ENCODE measurements around the gene KRTAP5-3.
"Not testable (repeated sequence)": the region's sequence is repeated elsewhere in the genome, so short reads cannot be mapped to it uniquely, and the experiment has no call there.

KRTAP5-3 gene

DNA sequence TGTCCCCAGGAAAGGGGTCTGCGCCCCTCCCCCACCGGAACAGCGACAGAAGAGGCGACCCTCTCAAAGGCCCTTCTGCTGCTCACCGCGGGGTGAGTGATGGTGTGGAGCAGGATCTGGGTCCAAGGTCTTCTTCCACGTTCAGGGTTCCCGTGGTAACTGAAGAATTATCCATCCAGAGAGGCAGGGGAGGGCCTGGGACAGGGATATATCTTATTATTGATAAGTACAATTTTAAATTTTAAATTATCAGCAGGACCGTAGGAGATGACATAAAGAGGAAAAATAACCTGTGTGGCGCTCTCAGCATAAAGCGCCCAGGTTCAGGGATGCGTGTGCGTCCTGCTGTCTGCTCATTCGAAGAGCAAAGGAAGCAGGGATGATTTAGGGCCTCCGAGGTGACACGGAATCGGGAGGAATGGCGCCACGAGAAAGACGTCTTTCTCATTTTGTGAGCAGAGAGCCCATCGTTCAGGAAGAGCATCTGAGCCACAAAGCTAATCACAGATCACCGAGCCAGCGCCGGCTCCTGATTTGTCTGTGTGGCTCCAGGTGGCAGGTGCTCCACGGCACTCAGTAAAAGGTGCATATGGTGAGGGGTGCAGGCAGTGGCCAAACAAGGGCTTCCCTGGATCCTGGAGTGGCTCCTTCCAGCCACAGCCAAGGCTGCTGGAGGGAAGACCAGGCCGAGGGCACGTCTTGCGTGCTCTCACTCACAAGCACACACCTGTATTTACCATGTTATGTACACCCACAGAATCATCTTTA is 40.6 kb upstream of the KRTAP5-3 start:
- no peak overlapping the region for H3K4me3 Mint-ChIP-seq
- H3K9me3 Mint-ChIP-seq, result no peaks in the 10 kb centered on the region
- DNase-seq (ENCODE audit: low spot score), result no peak
- H3K36me3 Mint-ChIP-seq (ENCODE audit: low read depth), result no peaks in the 10 kb centered on the region
- H3K27me3 Mint-ChIP-seq (ENCODE audit: low read depth), result peaks cover 2% of the 10 kb centered on the region
- H3K4me1 Mint-ChIP-seq (ENCODE audit: low read depth), result no peaks in the 10 kb centered on the region
- H3K27ac Mint-ChIP-seq, result no peak overlapping the region

- H3K4me1 Mint-ChIP-seq (ENCODE audit: low read depth), result no peaks in the 10 kb centered on the region
- DNase-seq (ENCODE audit: low spot score), result no peak
Measured at GRCh38 chr11:1647901-1648652, 39.8 kb upstream of the KRTAP5-3 start.

GRCh38 chr11:1646540-1646939 is 38.3 kb upstream of the KRTAP5-3 start:
- H3K36me3 Mint-ChIP-seq (ENCODE audit: low read depth); H3K27ac Mint-ChIP-seq; H3K4me3 Mint-ChIP-seq; H3K4me1 Mint-ChIP-seq (ENCODE audit: low read depth); H3K9me3 Mint-ChIP-seq; H3K27me3 Mint-ChIP-seq (ENCODE audit: low read depth); DNase-seq (ENCODE audit: low spot score): not testable (repeated sequence)

More at GRCh38 chr11:1647901-1648652, 39.8 kb upstream of the KRTAP5-3 start:
- Mint-ChIP-seq H3K9me3 (no peaks in the 10 kb centered on the region), H3K4me3 (no peak overlapping the region), H3K27me3 (ENCODE audit: low read depth) (peaks cover 2% of the 10 kb centered on the region), H3K27ac (no peak overlapping the region), H3K36me3 (ENCODE audit: low read depth) (no peaks in the 10 kb centered on the region)

GRCh38 chr11:1645357-1645821 is 37.1 kb upstream of the KRTAP5-3 start:
- Mint-ChIP-seq H3K27ac (no peak overlapping the region), H3K4me3 (no peak overlapping the region), H3K4me1 (ENCODE audit: low read depth) (no peaks in the 10 kb centered on the region), H3K36me3 (ENCODE audit: low read depth) (no peaks in the 10 kb centered on the region), H3K27me3 (ENCODE audit: low read depth) (no peaks in the 10 kb centered on the region), H3K9me3 (no peaks in the 10 kb centered on the region)
- no peak for DNase-seq (ENCODE audit: low spot score)

- H3K9me3 Mint-ChIP-seq, result no peaks in the 10 kb centered on the region
- H3K36me3 Mint-ChIP-seq (ENCODE audit: low read depth), result no peaks in the 10 kb centered on the region
- no peak for DNase-seq (ENCODE audit: low spot score)
- no peak overlapping the region for H3K27ac Mint-ChIP-seq
- no peaks in the 10 kb centered on the region for H3K4me1 Mint-ChIP-seq (ENCODE audit: low read depth)
- no peak overlapping the region for H3K4me3 Mint-ChIP-seq
- H3K27me3 Mint-ChIP-seq (ENCODE audit: low read depth), result peaks cover 3% of the 10 kb centered on the region
Measured at GRCh38 chr11:1644601-1645356, 36.5 kb upstream of the KRTAP5-3 start.

DNA sequence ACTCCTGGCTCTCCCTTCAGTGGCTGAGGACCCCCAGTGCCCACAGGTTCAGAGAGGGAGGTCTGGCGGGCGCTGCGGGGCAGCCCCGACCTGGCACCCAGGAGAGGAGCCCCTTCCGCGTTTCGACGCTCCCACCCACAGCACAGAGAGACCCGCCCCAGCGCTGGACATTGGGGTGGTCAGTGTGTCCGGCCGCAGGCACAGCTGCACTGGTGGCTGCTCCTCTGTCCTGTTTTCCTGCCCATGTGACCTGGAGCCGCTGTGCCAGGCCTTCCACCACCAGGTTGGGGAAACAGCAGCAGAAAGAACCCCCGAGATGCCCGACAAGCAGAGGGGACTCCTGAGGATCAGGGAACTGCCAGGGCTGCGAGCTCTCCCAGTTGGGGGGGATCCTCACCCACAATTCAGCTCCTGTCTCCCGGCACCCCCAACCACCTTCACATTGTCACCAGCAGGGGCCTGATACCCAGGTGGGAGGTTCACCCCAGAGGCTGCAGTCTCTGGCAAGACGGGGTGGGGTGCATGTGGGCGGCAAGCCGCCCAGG is 35.0 kb upstream of the KRTAP5-3 start:
- peaks cover 3% of the 10 kb centered on the region for H3K27me3 Mint-ChIP-seq (ENCODE audit: low read depth)

GRCh38 chr11:1642288-1643145 is 34.3 kb upstream of the KRTAP5-3 start:
- Mint-ChIP-seq H3K27ac (no peak overlapping the region), H3K9me3 (no peaks in the 10 kb centered on the region), H3K4me1 (ENCODE audit: low read depth) (no peaks in the 10 kb centered on the region), H3K27me3 (ENCODE audit: low read depth) (peaks cover 3% of the 10 kb centered on the region), H3K36me3 (ENCODE audit: low read depth) (no peaks in the 10 kb centered on the region), H3K4me3 (no peak overlapping the region)
- DNase-seq (ENCODE audit: low spot score), result no peak

More for the DNA sequence above, 35.0 kb upstream of the KRTAP5-3 start:
- Mint-ChIP-seq H3K9me3 (no peaks in the 10 kb centered on the region), H3K27ac (no peak overlapping the region), H3K4me3 (no peak overlapping the region), H3K4me1 (ENCODE audit: low read depth) (no peaks in the 10 kb centered on the region), H3K36me3 (ENCODE audit: low read depth) (no peaks in the 10 kb centered on the region)
- DNase-seq (ENCODE audit: low spot score), result no peak

DNA sequence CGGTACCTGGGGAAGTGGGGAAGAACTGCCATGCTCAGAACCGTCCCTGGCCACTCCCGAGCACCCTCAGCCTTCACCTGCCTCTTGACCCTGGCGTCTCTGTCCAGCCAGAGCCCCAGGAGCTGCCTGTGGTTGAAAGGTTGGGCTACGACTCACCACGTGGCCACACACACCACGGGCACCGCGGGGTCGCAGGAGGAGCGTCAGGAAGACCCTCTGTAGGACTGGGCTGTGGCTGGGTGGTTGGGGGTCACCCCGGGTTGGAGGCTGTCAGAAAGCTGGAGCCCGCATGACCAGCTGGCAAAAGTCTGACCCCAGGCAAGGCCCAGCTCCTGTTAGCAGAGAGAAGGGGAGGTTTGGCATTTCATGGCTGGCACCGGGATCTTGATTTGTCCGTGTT is 32.8 kb upstream of the KRTAP5-3 start:
- Mint-ChIP-seq H3K27me3 (ENCODE audit: low read depth) (peaks cover 3% of the 10 kb centered on the region), H3K36me3 (ENCODE audit: low read depth) (no peaks in the 10 kb centered on the region), H3K4me1 (ENCODE audit: low read depth) (no peaks in the 10 kb centered on the region), H3K4me3 (no peak overlapping the region), H3K9me3 (no peaks in the 10 kb centered on the region), H3K27ac (no peak overlapping the region)
- DNase-seq (ENCODE audit: low spot score), result no peak

GRCh38 chr11:1640076-1640946 is 32.0 kb upstream of the KRTAP5-3 start:
- Mint-ChIP-seq H3K4me3 (no peak overlapping the region), H3K36me3 (ENCODE audit: low read depth) (no peaks in the 10 kb centered on the region), H3K4me1 (ENCODE audit: low read depth) (no peaks in the 10 kb centered on the region), H3K27me3 (ENCODE audit: low read depth) (peaks cover 3% of the 10 kb centered on the region), H3K9me3 (no peaks in the 10 kb centered on the region), H3K27ac (no peak overlapping the region)
- DNase-seq (ENCODE audit: low spot score), result no peak

GRCh38 chr11:1639666-1640065 is 31.4 kb upstream of the KRTAP5-3 start:
- H3K27me3 Mint-ChIP-seq (ENCODE audit: low read depth), result peaks cover 6% of the 10 kb centered on the region
- no peaks in the 10 kb centered on the region for H3K36me3 Mint-ChIP-seq (ENCODE audit: low read depth)
- H3K9me3 Mint-ChIP-seq, result no peaks in the 10 kb centered on the region
- no peak overlapping the region for H3K4me3 Mint-ChIP-seq
- no peaks in the 10 kb centered on the region for H3K4me1 Mint-ChIP-seq (ENCODE audit: low read depth)
- no peak overlapping the region for H3K27ac Mint-ChIP-seq
- DNase-seq (ENCODE audit: low spot score), result no peak

GRCh38 chr11:1639102-1639620 is 30.9 kb upstream of the KRTAP5-3 start:
- no peak overlapping the region for H3K27ac Mint-ChIP-seq
- no peak for DNase-seq (ENCODE audit: low spot score)
- peaks cover 6% of the 10 kb centered on the region for H3K27me3 Mint-ChIP-seq (ENCODE audit: low read depth)

DNA sequence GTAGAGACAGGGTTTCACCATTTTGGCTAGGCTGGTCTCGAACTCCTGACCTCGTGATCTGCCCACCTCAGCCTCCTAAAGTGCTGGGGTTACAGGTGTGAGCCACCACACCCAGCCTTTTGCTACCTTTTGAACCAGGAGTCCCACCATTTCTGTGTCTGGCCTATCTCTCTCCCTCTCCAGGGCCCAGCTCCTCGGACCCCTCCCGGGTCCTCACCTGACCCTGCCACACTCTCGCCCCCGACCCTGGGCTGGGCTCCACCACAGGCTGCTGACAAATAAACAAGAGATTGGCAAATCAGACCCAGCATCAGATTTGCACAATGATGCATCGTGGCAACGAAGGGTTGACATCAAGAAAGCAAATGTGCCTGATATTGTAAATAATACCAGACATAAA is 30.1 kb upstream of the KRTAP5-3 start:
- H3K4me3 Mint-ChIP-seq, result no peak overlapping the region
- no peak overlapping the region for H3K27ac Mint-ChIP-seq
- no peaks in the 10 kb centered on the region for H3K4me1 Mint-ChIP-seq (ENCODE audit: low read depth)
- H3K27me3 Mint-ChIP-seq (ENCODE audit: low read depth), result peaks cover 6% of the 10 kb centered on the region
- no peak for DNase-seq (ENCODE audit: low spot score)
- H3K36me3 Mint-ChIP-seq (ENCODE audit: low read depth), result no peaks in the 10 kb centered on the region
- H3K9me3 Mint-ChIP-seq, result no peaks in the 10 kb centered on the region

More at GRCh38 chr11:1639102-1639620, 30.9 kb upstream of the KRTAP5-3 start:
- Mint-ChIP-seq H3K4me1 (ENCODE audit: low read depth) (no peaks in the 10 kb centered on the region), H3K9me3 (no peaks in the 10 kb centered on the region), H3K4me3 (no peak overlapping the region), H3K36me3 (ENCODE audit: low read depth) (no peaks in the 10 kb centered on the region)

All from T-helper 2 cell treated with Interferon-gamma antibody and Interleukin-4, amounts not matched to agents 5 μg/mL and 100 μg/mL, for 36 hours (primary cell).